GM21786 (cell line): ENCODE measurements around the gene PKP3.
"Not testable (repeated sequence)": the region's sequence is repeated elsewhere in the genome, so short reads cannot be mapped to it uniquely, and the experiment has no call there.

Experiments
- ATAC-seq: cut with Tn5 transposase; IDR thresholded peaks from one replicate; pipeline ENCODE4 v1.9.1; 2021; ENCODE audit not compliant: unreplicated experiment

The PKP3 gene

GRCh38 chr11:376531-377173 lies 17.4 kb upstream of the PKP3 start:
- ATAC-seq, result no peak

GRCh38 chr11:377174-377865 lies 16.7 kb upstream of the PKP3 start:
- no peak for ATAC-seq

- ATAC-seq, result no peak
Measured at GRCh38 chr11:377883-378500, 16.0 kb upstream of the PKP3 start.

GRCh38 chr11:379205-380094 lies 14.6 kb upstream of the PKP3 start:
- no peak for ATAC-seq

GRCh38 chr11:380095-380480 lies 13.9 kb upstream of the PKP3 start:
- ATAC-seq, result no peak

GRCh38 chr11:380491-380890 lies 13.5 kb upstream of the PKP3 start:
- ATAC-seq, result no peak

GRCh38 chr11:380996-381395 lies 13.0 kb upstream of the PKP3 start:
- ATAC-seq, result no peak

- no peak for ATAC-seq
Measured at GRCh38 chr11:381501-382072, 12.4 kb upstream of the PKP3 start.

GRCh38 chr11:382081-382629 lies 11.9 kb upstream of the PKP3 start:
- no peak for ATAC-seq

- no peak for ATAC-seq
Measured at GRCh38 chr11:383431-383830, 10.6 kb upstream of the PKP3 start.

- ATAC-seq, result no peak
Measured at GRCh38 chr11:384511-384910, 9.5 kb upstream of the PKP3 start.

GRCh38 chr11:385594-386351 lies 8.2 kb upstream of the PKP3 start:
- ATAC-seq, result no peak

- no peak for ATAC-seq
Measured at GRCh38 chr11:386483-386882, 7.5 kb upstream of the PKP3 start.

- ATAC-seq, result no peak
Measured at GRCh38 chr11:387193-387793, 6.7 kb upstream of the PKP3 start.

GRCh38 chr11:389369-389768 lies 4.6 kb upstream of the PKP3 start:
- not testable (repeated sequence) for ATAC-seq

- no peak for ATAC-seq
Measured at GRCh38 chr11:390175-390574, 3.8 kb upstream of the PKP3 start.

GRCh38 chr11:391117-392017 lies 2.6 kb upstream of the PKP3 start:
- no peak for ATAC-seq

- no peak for ATAC-seq
Measured at GRCh38 chr11:392102-392777, 1.8 kb upstream of the PKP3 start.
